Liver (tissue), 3 donors: ENCODE measurements around the gene KRTAP10-5.

Experiments used
- CTCF ChIP-seq: fragments of 150-350 bp; IDR thresholded peaks from 2 replicates; pipeline ENCODE4 v1.5.1; 2017; ENCODE audit warnings: improper control_type of control experiment, low read depth, low read length; ENCODE audit not compliant: missing input control
- EGR1 ChIP-seq, 2 donors: IDR thresholded peaks; 2 replicates each; pipeline ENCODE4 v1.6.1; 2016 to 2018; ENCODE audit warnings: antibody characterized with exemption in 2 of 2, low read depth in 2 of 2
- YY1 ChIP-seq: IDR thresholded peaks from 2 replicates; pipeline ENCODE4 v1.6.1; 2016; ENCODE audit warnings: antibody characterized with exemption, mild to moderate bottlenecking
- donor health status: healthy.
- donor health status: healthy.

DNA sequence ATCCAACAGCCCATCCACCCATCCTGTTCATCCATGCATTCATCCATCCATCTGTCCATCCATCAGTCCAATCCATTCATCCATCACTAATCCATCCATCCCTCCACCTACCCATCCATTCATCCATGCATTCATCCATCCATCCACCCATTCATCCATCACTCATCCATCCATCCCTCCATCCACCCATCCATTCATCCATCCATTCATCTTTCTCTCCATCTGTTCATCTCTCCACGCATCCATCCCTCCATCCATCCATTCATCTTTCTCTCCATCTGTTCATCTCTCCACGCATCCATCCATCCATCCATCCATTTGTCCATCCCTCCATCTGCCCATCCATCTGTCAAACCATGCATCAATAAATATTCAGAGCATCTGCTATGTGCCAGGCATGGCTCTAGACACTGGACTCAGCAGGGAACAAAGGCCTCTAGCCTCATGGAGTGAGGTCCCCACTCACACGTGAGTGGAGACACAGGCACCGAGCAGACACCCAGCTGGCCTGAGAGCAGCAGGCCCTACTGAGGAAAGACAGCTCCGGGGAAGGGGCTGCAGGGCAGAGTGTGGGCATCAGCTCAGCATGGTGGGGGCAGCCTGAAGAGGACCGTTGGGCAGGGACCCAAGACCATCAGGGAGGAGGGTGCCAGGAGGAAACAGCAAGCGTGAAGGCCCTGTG lies 50.0 kb downstream of the KRTAP10-5 start:
- TF ChIP-seq CTCF (no peak), EGR1 (IDR thresholded peaks at IDR 0.05; ENCODE audit: low read depth in 2 of 2) (no peak), YY1 (no peak)
